ENCODE results near the gene MARF1. TPM values are rescaled to one million over a fixed set of nuclear protein-coding genes. Genes with fewer than 3 reads are reported as not detected.

Gene MARF1
- total RNA-seq, 1 donor from 2014 or later = 186 TPM

DNA sequence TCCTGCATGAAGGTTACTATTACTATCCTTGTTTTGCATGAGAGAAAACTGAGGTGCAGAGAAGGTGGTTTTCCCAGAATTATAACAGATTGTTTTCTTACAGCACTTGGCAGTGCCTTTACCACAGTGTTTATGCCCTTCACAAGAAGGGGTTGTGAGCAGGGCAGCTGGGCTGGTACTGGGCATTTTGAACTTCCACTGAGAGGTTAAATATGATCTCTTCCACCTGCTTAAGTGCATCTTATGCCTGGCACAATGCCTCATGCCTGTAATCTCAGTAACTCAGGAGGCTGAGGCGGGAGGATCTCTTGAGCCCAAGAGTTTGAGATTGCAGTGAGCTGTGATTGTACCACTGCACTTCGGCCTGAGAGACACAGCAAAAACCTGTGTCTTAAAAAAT lies 43.3 kb upstream of the MARF1 start:
- Mint-ChIP-seq H3K9me3 (no peaks in the 10 kb centered on the region), H3K36me3 (ENCODE audit: low read depth) (peaks cover 82% of the 10 kb centered on the region), H3K27me3 (no peaks in the 10 kb centered on the region), H3K27ac (no peak overlapping the region), H3K4me3 (no peak overlapping the region), H3K4me1 (peaks cover 8% of the 10 kb centered on the region)
- ATAC-seq (ENCODE audit: low read depth) (no peak), DNase-seq (no peak)
- ChIA-PET POLR2A (no interaction called here), CTCF (no interaction called here)
- TF ChIP-seq, protein P1, sequence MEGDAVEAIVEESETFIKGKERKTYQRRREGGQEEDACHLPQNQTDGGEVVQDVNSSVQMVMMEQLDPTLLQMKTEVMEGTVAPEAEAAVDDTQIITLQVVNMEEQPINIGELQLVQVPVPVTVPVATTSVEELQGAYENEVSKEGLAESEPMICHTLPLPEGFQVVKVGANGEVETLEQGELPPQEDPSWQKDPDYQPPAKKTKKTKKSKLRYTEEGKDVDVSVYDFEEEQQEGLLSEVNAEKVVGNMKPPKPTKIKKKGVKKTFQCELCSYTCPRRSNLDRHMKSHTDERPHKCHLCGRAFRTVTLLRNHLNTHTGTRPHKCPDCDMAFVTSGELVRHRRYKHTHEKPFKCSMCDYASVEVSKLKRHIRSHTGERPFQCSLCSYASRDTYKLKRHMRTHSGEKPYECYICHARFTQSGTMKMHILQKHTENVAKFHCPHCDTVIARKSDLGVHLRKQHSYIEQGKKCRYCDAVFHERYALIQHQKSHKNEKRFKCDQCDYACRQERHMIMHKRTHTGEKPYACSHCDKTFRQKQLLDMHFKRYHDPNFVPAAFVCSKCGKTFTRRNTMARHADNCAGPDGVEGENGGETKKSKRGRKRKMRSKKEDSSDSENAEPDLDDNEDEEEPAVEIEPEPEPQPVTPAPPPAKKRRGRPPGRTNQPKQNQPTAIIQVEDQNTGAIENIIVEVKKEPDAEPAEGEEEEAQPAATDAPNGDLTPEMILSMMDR (IDR thresholded peaks at IDR 0.05) = no peak
- intact Hi-C loops (cut with micrococcal nuclease) = no loop called here

DNA sequence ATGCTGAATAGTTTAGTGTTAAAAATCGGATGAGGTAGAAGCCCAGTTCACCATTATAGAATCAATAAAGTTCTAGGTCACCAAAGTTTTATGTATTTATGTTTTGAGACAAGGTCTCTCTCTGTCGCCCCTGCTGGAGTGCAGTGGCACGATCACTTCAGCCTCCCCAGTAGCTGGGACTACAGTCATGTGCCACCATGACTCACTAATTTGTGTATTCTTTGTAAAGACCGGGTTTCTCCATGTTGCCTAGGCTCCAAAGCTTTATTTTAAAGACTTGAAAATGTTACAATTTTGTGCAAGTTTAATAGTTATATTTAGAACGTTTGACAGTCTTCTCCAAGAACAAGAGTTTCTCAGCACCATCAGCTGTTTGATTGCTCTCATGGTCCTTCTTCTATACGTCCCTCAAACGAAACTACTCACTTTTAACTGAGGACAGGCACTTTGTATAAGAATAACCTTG lies 39.2 kb upstream of the MARF1 start:
- Mint-ChIP-seq H3K36me3 (ENCODE audit: low read depth) (peaks cover 85% of the 10 kb centered on the region), H3K27me3 (no peaks in the 10 kb centered on the region), H3K9me3 (no peaks in the 10 kb centered on the region), H3K4me1 (peaks cover 8% of the 10 kb centered on the region), H3K27ac (peak overlapping the region; percentile 42), H3K4me3 (no peak overlapping the region)
- ChIA-PET CTCF (interaction anchor here (0.8 to 1.1 kb wide), 3 partner anchors 11 to 254 kb away, joined by 3 to 5 read pairs (median 3); no protein-coding TSS in a partner anchor), POLR2A (interaction anchor here (3.0 kb wide), 1 partner anchor 39 kb away, joined by 16 read pairs; the partner anchor contains the start of gene MARF1)
- intact Hi-C loops (cut with micrococcal nuclease) = loop anchor here (1.0 kb wide), 1 partner anchor 255 kb away; no protein-coding TSS in a partner anchor
- ATAC-seq (ENCODE audit: low read depth) (peak; percentile 87), DNase-seq (no peak)
- TF ChIP-seq, protein P1 (IDR thresholded peaks at IDR 0.05) = no peak

DNA sequence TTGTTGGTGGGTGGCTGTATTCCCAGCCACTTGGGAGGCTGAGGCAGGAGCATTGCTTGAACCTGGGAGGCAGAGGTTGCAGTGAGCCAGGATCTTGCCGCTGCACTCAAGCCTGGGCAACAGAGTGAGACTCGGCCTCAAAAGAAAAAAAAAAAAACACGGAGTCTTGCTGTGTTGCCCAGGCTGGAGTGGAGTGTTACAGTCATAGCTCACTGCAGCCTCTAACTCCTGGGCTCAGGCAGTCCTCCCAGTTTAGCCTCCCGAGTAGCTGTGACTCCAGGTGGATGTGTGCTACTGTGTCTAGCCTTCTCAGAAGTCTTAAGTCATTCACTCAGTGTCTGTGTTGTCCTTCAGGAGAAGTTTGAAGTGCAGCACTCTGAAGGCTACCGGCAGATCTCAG lies 34.5 kb upstream of the MARF1 start:
- H3K4me1 Mint-ChIP-seq = peaks cover 31% of the 10 kb centered on the region
- no peaks in the 10 kb centered on the region for H3K9me3 Mint-ChIP-seq
- intact Hi-C loops (cut with micrococcal nuclease) = no loop called here
- no peak for ATAC-seq (ENCODE audit: low read depth)
- peaks cover 89% of the 10 kb centered on the region for H3K36me3 Mint-ChIP-seq (ENCODE audit: low read depth)
- H3K27me3 Mint-ChIP-seq = no peaks in the 10 kb centered on the region
- TF ChIP-seq, protein P1 (IDR thresholded peaks at IDR 0.05) = no peak
- no peak for DNase-seq
- no peak overlapping the region for H3K4me3 Mint-ChIP-seq
- ChIA-PET POLR2A (no interaction called here), CTCF (no interaction called here)
- no peak overlapping the region for H3K27ac Mint-ChIP-seq

DNA sequence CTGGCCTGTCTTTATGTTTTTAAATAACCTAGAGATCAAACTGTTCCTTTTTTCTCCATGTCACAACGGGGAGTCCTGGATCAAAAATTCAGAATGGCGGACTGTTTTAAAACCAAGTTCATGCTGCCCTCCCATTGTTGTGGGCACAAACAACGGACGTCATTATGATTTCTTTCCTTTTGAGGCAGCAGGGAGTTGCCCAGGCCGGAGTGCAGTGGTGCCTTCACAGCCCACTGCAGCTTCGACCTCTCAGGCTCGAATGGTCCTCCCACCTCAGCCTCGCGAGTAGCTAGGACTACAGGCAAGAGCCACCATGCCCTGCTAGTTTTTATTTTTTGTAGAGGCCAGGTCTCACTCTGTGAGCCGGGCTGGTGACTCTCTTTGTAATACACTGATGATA lies 33.6 kb upstream of the MARF1 start:
- ChIA-PET POLR2A (no interaction called here), CTCF (no interaction called here)
- Mint-ChIP-seq H3K9me3 (no peaks in the 10 kb centered on the region), H3K4me1 (peaks cover 33% of the 10 kb centered on the region), H3K36me3 (ENCODE audit: low read depth) (peaks cover 91% of the 10 kb centered on the region), H3K27me3 (no peaks in the 10 kb centered on the region), H3K4me3 (no peak overlapping the region), H3K27ac (no peak overlapping the region)
- ATAC-seq (ENCODE audit: low read depth) (no peak), DNase-seq (no peak)
- intact Hi-C loops (cut with micrococcal nuclease) = no loop called here
- TF ChIP-seq, protein P1 (IDR thresholded peaks at IDR 0.05) = no peak

DNA sequence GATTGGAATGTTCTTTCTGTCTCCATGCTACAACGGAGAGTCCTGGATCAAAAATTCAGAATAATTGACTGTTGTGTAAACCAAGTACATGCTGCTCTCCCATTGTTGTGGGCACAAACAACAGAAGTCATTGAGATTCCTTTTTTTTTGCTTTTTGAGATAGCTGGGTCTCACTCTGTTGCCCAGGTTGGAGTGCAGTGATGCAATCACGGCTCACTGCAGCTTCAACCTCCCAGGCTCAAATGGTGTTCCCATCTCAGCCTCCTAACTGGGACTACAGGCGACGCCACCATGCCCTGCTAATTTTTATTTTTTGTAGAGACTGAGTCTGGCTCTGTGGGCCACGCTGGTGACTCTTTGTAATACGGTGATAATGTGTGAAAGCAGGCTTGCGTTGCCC lies 31.6 kb upstream of the MARF1 start:
- intact Hi-C loops (cut with micrococcal nuclease) = no loop called here
- DNase-seq = no peak
- CTCF ChIA-PET = no interaction called here
- no peak for ATAC-seq (ENCODE audit: low read depth)
- no peaks in the 10 kb centered on the region for H3K27me3 Mint-ChIP-seq
- no peaks in the 10 kb centered on the region for H3K9me3 Mint-ChIP-seq
- H3K4me3 Mint-ChIP-seq = no peak overlapping the region
- peaks cover 34% of the 10 kb centered on the region for H3K4me1 Mint-ChIP-seq
- H3K27ac Mint-ChIP-seq = no peak overlapping the region
- H3K36me3 Mint-ChIP-seq (ENCODE audit: low read depth) = peaks cover 93% of the 10 kb centered on the region
- TF ChIP-seq, protein P1 (IDR thresholded peaks at IDR 0.05) = no peak
- POLR2A ChIA-PET = no interaction called here

Data from activated B cell treated with CpG ODN at 0.5 μM for 24 hours (primary cell).